ENCODE data around the gene PEPD.

DNA sequence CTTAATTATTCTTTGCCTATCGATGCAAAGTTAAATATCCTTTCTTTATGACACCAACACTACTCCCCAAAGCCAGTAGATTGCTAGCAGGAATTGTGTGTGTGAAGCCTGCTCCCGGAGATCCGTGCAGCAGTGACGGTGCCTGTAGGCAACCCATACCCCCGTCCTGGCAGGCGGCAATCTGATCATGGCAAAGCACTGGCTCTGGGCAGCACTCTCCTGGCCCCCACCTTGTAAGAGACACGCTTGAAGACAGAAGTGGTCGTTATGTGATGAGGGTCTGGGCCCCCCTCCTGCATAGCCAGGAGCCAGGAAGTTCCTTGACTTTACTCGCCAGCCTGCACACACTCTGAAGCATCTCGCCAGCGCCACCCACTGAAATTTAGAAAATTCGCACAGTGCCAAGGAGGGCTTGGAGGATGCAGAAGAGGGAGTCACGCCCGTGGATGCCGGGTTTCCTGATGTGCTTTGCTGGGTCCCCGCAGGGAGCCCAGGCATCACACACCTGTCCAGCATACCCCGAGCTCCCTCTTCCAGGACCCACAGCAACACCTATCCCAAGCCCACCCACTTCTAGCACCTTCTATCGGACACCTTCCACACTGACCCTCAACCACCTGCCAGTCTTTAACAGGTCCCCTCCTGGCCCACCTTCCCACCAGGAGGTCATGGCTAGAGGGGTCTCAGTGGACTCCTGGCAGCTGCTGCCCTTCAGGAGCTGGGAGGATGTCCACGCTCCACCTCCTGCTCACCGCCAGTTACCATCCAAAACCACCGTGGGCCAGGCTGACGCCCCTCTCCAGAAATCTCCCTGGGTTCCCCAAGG is 93.6 kb downstream of the PEPD start:
- TF ChIP-seq, protein P1, sequence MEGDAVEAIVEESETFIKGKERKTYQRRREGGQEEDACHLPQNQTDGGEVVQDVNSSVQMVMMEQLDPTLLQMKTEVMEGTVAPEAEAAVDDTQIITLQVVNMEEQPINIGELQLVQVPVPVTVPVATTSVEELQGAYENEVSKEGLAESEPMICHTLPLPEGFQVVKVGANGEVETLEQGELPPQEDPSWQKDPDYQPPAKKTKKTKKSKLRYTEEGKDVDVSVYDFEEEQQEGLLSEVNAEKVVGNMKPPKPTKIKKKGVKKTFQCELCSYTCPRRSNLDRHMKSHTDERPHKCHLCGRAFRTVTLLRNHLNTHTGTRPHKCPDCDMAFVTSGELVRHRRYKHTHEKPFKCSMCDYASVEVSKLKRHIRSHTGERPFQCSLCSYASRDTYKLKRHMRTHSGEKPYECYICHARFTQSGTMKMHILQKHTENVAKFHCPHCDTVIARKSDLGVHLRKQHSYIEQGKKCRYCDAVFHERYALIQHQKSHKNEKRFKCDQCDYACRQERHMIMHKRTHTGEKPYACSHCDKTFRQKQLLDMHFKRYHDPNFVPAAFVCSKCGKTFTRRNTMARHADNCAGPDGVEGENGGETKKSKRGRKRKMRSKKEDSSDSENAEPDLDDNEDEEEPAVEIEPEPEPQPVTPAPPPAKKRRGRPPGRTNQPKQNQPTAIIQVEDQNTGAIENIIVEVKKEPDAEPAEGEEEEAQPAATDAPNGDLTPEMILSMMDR (IDR thresholded peaks at IDR 0.05; ENCODE audit: poor library complexity): no peak
- no peak for TF ChIP-seq EZH2 (IDR thresholded peaks at IDR 0.05; ENCODE audit: borderline replicate concordance)

All from hepatocyte (in vitro differentiated cells).